SK-N-SH treated with all-trans-retinoic acid at 6 μM for 48 hours (cell line): ENCODE results near the gene PEX10.

Experiments
- CSDC2 ChIP-seq: fragments of 250-450 bp; sonication (Bioruptor Pico); IDR thresholded peaks from 2 replicates; pipeline ENCODE4 v1.5.0; 2020; ENCODE audit warnings: mild to moderate bottlenecking, moderate library complexity
- ESRRG ChIP-seq: fragments of 250-450 bp; sonication (Bioruptor Pico); IDR thresholded peaks from 2 replicates; pipeline ENCODE4 v1.6.1; 2021; ENCODE audit warnings: mild to moderate bottlenecking
- GLIS3 ChIP-seq: fragments of 250-450 bp; sonication (Bioruptor Pico); IDR thresholded peaks from 2 replicates; pipeline ENCODE4 v1.5.0; 2020; ENCODE audit warnings: mild to moderate bottlenecking, moderate library complexity
- POU6F1 ChIP-seq: fragments of 250-450 bp; sonication (Bioruptor Pico); IDR thresholded peaks from 2 replicates; pipeline ENCODE4 v1.8.0; 2021; ENCODE audit warnings: low read depth, mild to moderate bottlenecking, moderate library complexity, borderline replicate concordance
- RARB ChIP-seq: fragments of 250-450 bp; sonication (Bioruptor Pico); IDR thresholded peaks from 2 replicates; pipeline ENCODE4 v1.8.0; 2021; ENCODE audit warnings: mild to moderate bottlenecking, moderate library complexity
- ZNF565 ChIP-seq: fragments of 450-650 bp; formaldehyde crosslinking; conservative IDR thresholded peaks from 2 replicates; pipeline ENCODE4 v1.5.0; 2020; ENCODE audit warnings: low read depth, mild to moderate bottlenecking, moderate library complexity
- ZNF70 ChIP-seq: fragments of 450-650 bp; formaldehyde crosslinking; IDR thresholded peaks from 2 replicates; pipeline ENCODE4 v1.5.0; 2020; ENCODE audit warnings: mild to moderate bottlenecking, moderate library complexity
- TF ChIP-seq, protein P1 (sequence below): fragments of 250-450 bp; sonication (Bioruptor Pico); IDR thresholded peaks from 2 replicates; pipeline ENCODE4 v1.8.0; 2020; ENCODE audit warnings: mild to moderate bottlenecking, moderate library complexity, borderline replicate concordance

GRCh38 chr1:2385606-2386280 lies 26.6 kb downstream of the PEX10 start:
- TF ChIP-seq CSDC2 (no peak), ZNF70 (CRISPR knock-in tag) (no peak), ESRRG (no peak), ZNF565 (CRISPR knock-in tag) (no peak), RARB (CRISPR knock-in tag) (no peak), POU6F1 (no peak), GLIS3 (CRISPR knock-in tag) (no peak)
- TF ChIP-seq, protein P1, sequence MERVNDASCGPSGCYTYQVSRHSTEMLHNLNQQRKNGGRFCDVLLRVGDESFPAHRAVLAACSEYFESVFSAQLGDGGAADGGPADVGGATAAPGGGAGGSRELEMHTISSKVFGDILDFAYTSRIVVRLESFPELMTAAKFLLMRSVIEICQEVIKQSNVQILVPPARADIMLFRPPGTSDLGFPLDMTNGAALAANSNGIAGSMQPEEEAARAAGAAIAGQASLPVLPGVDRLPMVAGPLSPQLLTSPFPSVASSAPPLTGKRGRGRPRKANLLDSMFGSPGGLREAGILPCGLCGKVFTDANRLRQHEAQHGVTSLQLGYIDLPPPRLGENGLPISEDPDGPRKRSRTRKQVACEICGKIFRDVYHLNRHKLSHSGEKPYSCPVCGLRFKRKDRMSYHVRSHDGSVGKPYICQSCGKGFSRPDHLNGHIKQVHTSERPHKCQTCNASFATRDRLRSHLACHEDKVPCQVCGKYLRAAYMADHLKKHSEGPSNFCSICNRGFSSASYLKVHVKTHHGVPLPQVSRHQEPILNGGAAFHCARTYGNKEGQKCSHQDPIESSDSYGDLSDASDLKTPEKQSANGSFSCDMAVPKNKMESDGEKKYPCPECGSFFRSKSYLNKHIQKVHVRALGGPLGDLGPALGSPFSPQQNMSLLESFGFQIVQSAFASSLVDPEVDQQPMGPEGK (CRISPR knock-in tag) = no peak
